HG02571 (cell line): ENCODE data around the gene KCNQ2.

Experiments
- ATAC-seq: cut with Tn5 transposase; IDR thresholded peaks from one replicate; pipeline ENCODE4 v1.9.1; 2021; ENCODE audit warnings: mild to moderate bottlenecking, moderate library complexity; ENCODE audit not compliant: unreplicated experiment

KCNQ2 gene

DNA sequence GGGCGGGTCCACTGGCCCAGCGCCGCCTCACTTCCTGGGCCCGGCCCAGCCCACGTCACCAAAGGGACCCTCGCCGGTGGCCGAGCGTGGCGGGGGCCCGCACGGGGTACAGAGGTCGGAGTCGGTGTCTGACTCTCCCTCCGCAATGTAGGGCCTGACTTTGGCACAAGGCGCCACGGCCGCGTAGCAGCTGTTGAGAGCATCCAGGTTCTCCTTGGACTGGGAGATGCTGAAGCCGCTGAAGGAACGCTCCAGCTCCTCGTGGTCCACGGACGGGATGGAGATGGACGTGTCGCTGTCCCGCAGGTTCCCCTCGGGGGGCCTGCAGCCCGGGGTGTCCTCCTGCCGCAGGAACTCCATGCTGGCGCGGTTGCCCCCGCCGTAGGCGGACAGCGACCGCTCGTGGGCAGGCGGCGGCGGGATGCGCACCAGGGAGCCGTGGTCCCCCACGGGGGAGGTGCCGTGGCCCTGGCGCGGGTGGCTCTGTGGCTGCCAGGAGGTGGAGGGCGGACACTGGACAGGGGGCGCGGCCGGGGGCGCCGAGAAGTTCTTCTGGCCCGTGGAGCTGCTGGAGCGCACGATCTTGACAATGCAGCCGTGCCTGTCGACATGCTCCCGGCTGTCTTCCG, 65.7 kb downstream of the KCNQ2 start:
- no peak for ATAC-seq

DNA sequence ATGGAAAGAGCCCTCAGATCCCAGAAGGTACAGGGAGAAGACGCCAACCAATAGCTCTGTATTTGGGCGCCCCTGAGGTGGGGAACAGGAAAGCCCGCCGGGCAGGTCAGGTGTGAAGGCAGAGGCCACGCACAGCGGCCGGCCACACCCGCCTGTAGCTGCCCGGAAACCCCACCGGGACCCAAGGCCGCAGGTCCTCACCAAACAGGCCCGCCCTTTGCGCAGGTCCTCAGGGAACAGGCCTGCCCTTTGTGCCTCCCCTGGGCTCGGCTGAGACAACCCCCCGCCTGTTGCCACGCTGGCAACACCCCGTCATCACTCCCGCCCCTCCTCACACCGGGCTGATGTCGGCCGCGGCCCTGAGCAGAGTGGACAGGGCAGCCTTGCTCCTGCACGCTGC, 66.4 kb downstream of the KCNQ2 start:
- ATAC-seq = no peak

DNA sequence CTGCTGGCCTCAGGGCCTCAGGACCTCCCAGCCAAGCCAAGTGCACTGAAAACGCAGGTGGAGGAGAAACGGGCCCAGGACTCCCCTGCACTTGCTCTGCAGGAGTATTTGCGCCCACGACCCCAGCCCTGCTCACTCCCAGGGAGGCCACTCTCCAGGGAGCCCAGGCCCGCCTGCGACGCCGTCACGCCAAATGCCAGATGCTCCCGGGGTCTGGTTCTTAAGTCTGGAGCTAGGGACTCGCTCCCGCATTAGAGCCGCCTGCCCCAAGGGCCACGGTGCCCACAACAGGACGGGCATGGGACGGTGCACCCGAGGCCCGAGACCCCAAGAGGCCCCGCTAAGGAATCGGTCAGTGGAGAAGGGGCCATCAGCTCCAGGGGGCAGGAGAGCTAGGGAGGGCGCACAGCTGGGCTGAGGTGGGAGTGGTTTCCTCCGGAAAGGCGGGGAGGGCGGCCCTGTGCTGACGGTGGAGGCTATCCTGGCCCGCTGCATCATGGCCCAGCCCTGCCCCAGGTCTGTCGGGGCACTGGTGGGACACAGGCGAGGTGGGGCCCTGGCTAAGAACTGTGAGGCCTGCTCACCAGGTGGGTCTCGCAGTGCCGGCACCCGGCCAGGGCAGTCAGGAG, 67.2 kb downstream of the KCNQ2 start:
- no peak for ATAC-seq

DNA sequence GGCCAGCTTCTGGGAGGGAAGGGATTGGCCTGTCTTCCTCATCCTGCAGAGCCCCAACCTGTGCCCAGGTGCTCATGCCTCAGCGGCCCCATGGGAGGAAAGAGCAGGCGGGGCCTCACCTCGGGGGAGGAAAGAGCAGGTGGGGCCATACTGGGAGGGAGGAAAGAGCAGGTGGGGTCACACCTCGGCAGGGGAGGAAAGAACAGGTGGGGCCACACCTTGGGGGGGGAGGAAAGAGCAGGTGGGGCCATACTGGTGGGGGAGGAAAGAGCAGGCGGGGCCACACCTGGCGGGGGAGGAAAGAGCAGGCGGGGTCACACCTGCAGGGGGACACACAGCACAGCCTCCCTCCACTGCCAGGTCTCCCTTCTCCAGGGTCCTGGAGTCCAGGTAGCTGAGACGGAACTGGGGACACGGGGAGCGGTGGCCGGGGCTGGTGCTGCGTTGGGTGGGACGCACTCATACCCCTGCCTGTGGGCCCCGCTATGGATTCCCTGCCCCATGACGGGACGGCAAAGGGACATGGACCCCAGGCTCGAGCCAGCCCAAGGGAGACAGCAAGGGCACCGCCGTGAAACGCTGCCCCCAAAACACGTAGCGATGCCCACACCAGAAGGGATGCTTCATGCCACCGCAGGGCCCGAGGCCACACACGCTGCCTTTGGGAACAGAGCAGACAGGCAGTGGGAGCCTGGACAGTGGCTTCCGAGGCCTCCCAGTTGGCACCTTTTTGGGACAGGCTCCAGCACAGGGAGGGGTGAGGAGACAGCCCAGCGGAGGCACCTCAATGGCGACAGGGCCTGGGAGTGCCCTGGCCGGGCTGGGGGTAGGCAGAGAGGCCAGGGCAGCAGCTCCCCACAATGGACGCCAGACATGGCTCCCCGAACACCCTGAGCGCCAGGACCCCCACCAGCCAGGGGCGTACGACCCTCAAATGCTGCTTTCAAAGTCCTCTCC, 68.0 kb downstream of the KCNQ2 start:
- no peak for ATAC-seq

DNA sequence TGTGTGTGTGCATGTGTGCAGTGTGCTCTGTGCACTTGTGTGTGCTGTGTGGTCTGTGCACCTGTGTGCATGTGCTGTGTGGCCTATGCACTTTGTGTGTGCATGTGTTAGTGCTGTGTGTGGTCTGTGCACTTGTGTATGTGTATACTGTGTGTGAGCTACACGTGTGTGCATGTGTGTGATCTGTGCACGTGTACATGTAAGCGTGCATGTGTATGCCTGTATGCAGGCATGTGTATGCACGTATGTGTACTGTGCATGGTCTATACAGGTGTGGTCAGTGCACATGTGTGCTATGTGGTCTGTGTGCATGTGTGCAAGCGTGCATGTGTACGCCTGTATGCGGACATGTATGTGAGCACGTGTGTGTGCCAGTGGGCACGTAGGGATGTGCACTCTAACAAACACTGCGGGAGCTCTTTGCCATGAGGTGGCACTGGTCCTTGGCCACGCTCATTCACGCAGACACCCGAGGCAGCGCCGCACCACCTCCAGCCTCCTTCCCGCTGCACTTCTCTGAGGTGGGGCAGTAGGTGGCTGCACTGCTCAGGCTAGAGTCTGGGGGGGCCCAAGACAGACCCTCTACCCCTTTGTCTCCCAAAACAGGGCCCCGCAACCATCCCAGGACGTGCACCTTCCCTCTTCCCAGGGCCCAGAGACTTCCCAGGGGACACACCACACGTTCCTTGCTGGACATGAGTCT, 68.9 kb downstream of the KCNQ2 start:
- ATAC-seq = no peak

DNA sequence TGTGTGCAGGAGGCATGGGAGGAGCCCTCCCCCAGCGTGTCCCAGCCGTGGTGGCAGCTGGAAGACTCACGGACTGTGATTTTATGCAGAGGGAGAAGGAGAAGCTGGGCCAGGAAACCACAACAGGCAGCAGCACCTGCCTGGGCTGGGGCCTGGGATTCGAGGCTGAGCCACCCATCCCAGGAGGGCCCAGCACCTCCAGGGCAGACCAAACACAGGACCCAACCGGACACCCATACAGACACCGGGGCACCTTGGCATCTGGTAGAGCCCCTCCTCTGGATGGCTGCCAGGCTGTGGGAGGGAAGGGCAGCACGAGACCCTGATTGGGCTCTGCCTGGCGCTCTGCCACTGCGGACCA, 69.6 kb downstream of the KCNQ2 start:
- ATAC-seq = no peak

DNA sequence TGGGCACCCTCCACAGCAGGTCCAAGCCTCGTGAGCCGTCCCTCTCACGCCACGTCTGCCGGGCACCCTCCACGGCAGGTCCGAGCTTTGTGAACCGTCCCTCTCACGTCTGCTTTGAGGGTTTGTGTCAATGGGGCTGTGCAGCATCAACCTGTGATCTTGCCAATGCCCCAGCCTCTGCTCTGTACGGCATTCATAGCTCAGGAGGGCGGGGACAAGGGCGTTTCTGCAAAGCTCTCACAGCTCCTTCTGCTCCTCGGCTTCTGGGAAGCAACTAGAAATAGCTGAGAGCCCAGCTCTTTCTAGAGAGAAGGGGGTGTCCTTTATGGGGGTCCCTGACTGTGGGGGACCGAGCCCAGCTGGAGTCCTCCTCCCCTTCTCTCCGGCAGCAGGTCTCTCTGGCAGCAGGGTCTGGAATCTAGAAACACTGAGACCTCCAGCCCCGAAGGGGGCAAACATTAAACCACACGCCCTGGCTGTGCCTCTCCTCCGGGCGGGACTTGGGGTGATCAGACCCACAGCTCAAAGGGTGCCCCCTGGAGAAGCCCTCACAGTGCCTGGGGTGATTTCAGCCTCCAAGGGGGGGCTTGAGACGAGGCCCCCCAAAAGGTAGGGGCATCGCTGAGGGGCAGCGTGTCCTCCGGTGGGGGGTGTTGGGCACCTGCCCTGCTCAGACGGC, 70.1 kb downstream of the KCNQ2 start:
- ATAC-seq = no peak

DNA sequence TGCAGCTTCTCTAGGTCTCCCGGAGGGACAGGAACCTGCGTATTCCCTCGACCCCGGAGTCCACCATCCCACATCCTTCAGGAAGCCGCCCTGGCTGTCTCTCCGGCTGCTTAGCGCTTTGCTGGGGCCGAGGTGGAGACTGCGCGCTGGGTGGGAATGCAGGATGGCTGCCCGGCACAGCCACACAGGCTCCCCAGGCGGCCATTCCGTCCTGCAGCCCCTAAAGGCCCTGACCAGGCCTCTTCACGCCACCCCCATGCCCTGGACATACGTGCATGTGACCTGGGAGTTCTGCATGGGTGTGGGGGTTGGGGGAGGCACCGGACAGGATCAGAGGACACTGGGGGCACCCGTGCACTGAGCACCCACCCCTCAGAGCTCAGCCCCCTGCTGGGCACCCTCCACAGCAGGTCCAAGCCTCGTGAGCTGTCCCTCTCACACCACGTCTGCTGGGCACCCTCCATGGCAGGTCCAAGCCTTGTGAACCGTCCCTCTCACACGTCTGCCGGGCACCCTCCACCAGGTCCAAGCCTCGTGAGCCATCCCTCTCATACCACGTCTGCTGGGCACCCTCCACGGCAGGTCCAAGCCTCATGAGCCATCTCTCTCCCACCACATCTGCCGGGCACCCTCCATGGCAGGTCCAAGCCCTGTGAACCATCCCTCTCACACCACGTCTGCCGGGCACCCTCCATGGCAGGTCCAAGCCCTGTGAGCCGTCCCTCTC, 70.9 kb downstream of the KCNQ2 start:
- no peak for ATAC-seq

DNA sequence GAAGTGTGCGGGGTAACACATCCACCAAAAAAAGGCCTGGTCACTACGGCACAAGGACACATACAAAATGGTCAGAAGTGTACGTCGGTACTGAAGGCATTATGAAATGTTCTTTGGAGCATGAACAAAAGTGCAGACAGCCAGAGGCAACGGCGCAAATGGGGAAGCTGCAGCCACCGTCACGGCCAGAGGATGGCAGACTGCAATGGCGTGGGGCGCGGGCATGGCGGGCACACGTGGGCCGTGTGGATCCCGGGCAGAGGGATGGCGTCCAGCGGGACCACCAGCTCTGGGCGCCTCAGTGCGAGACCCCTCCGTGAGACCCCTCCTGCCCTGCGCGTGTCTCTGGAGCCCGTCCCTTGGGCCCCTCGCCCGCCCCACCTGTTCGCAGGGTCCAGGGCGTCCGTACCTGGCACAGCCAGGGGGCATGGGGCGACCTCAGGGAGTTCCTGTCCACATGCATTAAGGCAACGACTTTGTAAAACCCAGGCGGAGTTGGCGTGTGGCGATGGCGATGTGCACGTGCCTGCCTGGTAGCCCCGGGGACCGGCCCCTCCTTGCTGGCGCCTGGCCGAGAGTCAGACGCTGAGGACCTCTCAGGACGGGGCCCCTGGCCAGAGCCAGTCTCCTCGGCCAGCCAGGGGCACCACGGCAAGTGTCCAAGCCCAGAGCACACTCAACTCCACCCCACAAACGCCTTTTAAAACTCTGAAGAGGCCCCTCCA, 71.8 kb downstream of the KCNQ2 start:
- no peak for ATAC-seq

DNA sequence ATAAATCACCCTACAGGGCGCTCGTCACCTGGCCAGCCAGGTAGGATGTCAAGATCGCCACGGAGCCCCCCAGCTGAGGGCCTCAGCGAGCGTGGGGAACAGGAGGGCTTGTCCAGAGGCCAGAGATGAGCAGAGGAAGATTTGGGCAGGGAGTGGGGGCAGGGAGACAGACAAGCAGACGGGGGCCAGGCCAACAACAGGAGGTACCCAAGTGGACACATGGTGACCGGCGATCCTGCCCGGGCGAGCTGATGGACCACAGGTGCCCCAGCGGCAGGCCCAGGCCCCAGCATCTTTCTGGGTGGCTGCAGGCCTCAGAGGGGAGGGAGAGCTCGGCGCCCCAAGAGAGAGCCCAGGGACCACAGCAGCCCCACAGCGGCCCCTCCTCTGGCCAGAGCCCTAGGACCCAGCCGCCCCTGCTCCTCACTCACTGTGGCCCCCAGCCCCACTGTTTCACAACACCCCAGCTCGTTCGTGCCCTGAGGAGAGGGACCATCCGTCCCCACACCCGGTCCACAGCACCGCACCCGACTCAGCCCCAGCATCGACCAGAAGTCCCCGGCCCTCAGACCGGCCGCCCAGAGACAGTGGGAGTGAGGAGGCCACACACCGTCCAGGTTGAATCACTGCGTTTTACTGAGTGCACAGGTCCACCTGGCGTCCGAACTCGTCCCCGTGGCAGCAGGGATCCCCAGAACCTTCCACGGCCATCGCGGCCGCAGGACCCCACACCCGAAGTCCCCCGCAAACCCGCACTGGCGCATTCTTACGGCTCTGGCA, 72.7 kb downstream of the KCNQ2 start:
- ATAC-seq = no peak

DNA sequence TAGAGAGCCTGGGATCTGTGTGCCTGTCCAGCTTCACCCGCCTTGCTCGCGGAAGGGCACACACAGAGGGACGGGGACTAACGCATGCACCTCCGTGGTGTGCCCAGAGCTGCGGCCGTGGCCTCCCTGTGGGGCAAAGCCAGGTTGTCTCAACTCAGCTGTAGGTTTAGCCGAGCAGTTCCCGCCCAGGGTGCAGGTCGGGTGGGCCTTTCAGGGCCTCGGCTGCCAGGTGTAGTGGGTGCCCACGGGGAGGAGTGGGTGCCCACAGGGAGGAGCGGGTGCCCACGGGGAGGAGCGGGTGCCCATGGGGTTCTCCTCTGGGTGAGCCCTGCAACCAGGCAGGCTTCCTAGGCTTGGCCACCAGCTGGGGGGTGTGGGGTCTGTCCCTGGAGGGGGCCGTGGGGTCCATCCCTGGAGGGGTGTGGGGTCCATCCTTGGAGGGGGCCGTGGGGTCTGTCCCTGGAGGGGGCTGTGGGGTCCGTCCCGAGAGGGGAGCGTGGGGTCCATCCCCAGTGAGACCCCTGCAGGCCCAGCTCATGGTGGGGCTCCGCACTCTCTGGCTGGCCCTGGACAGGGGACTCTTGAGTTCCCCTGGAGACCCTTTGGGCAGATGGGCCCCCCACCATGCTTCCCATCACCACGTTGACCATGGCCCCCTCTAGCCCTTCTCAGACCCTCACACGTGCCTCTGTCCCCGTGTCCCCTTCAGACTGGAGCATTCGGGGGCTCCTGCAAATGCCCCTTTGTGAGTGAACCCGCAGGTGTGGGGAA, 73.5 kb downstream of the KCNQ2 start:
- no peak for ATAC-seq

DNA sequence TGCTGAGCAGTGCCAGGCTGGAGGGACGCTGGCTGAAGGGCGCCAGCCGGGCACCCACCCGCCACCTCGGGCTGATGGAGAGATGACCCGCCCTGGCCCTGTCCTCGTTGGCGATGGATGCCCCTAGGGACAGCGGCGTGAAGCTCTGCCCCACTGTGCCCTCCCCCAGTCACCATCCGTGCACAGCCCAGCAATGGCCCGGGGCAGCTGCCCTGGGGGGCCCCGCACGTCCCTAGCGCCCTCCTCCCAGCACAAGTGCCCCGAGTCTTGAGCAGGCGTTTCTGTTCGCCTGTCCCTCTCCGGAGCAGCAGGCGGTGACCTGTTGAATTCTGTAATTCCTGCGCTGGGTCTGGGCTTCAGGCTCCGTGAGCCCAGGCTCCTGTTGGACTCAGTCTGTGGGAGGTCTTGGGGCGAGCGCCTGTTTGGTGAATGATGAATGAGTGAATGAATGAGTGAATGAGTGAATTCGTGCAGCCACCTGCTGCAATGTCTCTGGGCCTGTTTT, 74.5 kb downstream of the KCNQ2 start:
- ATAC-seq = no peak

DNA sequence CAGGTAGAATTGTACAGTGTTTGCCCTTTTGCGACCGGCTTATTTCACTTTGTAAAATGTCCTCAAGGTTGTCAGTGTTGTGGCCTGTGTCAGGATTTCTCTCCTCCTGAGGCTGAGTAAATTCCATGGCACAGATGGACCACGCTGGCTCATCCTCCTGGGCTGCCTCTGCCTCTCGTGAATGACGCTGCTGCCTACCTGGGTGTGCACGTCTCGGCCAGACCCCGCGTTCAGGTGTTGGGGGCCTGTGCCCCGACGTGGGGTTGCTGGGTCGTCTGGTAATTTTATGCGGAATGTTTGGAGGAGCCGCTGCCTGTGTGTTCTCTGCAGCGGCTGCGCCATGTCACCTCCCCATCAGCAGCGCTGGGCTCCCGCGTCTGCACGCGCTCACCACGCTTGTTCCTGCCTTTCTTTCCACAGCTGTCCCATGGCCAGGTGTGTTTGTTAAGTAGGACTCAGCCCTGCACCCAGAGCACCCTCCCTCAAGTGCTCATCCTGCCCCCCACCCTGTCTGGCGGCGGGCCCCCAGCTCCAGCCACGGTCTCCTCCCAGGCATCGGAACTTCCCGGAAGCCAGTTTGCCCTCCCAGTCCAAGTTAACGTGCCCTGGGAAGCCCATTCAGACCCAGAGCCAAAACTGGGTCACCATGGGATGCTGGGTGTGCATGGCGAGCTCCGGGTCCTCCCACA, 75.2 kb downstream of the KCNQ2 start:
- no peak for ATAC-seq

DNA sequence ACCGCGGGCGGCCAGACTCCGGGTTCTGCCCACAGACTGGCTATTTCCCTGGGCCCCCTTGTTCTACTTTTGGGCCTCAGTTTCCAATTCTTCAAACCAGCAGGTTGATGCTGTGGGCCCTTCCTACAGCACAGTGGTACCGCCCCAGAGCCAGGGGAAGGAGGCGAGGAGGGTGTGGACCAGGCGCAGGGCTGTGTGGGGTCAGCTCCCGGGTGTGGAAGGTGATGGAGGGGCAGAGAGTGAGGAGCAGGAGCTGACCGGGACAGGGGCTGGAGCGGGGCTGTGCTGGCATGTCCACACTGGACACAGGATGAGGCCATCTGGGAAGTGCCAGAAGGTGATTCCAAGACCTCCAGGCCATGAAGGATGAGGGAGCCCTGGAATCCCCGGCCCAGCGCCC, 76.2 kb downstream of the KCNQ2 start:
- ATAC-seq = no peak

DNA sequence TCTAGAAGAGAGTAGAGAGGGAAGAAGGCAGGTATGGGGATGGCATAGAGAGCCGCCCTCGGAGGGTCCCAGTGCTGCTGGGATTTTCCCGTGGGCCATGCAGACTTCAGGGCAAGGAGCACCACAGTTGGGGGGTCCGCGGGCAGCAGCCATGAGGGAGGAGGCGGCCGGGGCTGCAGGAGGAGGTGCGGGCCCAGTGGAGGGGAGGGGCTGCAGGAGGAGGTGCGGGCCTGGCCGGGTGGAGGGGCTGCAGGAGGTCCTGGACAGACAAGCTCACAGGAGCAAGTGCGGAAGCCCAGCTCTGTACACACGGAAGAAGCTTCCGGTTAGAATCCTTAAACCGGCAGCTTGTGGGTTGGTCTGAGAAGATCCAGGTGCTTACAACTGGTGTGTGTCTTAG, 76.7 kb downstream of the KCNQ2 start:
- no peak for ATAC-seq

DNA sequence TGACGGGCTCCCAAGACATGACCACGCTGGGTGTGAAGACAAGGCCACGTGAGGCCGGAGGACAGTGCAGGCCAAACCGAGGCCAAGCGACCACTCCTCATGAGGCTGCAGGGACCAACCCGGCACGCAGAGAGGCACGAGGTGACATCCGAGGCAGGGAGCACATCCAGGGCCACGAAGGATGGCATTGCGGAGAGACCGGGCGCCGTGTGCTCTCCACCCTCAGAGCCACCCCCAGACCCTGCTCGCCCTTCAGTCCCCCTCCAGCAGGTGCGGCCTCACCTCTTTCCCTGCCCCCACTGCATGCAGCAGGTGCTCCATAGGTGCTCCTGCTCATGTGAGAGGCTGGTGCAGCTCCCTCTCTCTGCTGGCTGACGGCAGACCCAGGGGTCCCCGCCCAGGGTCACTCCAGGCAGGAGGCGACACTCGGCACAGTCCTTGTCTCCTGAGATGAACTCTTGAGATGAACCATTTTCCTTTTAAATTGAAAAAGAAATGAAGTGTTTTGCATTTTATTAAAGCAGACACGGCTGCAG, 77.5 kb downstream of the KCNQ2 start:
- ATAC-seq = no peak
